Calu3 (cell line): ENCODE results near the gene SPAG16. TPM values are rescaled to one million over a fixed set of nuclear protein-coding genes. Genes with fewer than 3 reads are reported as not detected.

ENCODE experiments used
- BruUV-seq: library from RNA; stranded (reverse); fragments of 400-500 nt; replicated peaks from 2 replicates; lab custom pipeline; 2021; lab: Mats Ljungman, UMichigan
- CTCF ChIA-PET: fragments of 300-600 bp; sonication (Branson Sonifier 250); formaldehyde crosslinking; loops from one replicate; lab custom pipeline; 2022; ENCODE audit warnings: antibody characterized with exemption; lab: Charles Lee
- DNase-seq: peaks from one replicate; pipeline ENCODE4 v3.0.0; 2022
- H3K27ac Mint-ChIP-seq: one replicate; pipeline ENCODE4 v1.8.0; 2022; ENCODE audit warnings: mixed read lengths; ENCODE audit not compliant: unreplicated experiment
- H3K27me3 Mint-ChIP-seq: one replicate; pipeline ENCODE4 v1.8.0; 2022; ENCODE audit warnings: mixed read lengths; ENCODE audit not compliant: unreplicated experiment
- H3K36me3 Mint-ChIP-seq: one replicate; pipeline ENCODE4 v1.8.0; 2022; ENCODE audit warnings: mild to moderate bottlenecking, moderate library complexity, mixed read lengths; ENCODE audit not compliant: insufficient read depth, unreplicated experiment
- H3K4me1 Mint-ChIP-seq: one replicate; pipeline ENCODE4 v1.8.0; 2022; ENCODE audit warnings: mild to moderate bottlenecking, low read depth, mixed read lengths; ENCODE audit not compliant: unreplicated experiment
- H3K4me3 Mint-ChIP-seq: one replicate; pipeline ENCODE4 v1.8.0; 2022; ENCODE audit warnings: mild to moderate bottlenecking, low read depth, moderate library complexity, mixed read lengths; ENCODE audit not compliant: unreplicated experiment
- H3K9me3 Mint-ChIP-seq: one replicate; pipeline ENCODE4 v1.8.0; 2022; ENCODE audit warnings: low read depth, mixed read lengths; ENCODE audit not compliant: unreplicated experiment
- intact Hi-C: fragments of 100-400 bp; cut with micrococcal nuclease; formaldehyde crosslinking; loops from one replicate; pipeline ENCODE4 v1.10.0; 2022; ENCODE audit not compliant: unreplicated experiment
- total RNA-seq: library from RNA; stranded (reverse); gene quantifications from 2 replicates; pipeline ENCODE4 v1.2.3, GENCODE V29; 2022
- TF ChIP-seq, protein P1 (sequence below): fragments of 200-600 bp; IDR thresholded peaks from one replicate; pipeline ENCODE4 v1.8.0; 2022; ENCODE audit warnings: antibody characterized with exemption; ENCODE audit not compliant: unreplicated experiment

The SPAG16 gene
- total RNA-seq, 1 experiment from 2014 or later: 30.2 TPM

GRCh38 chr2:213923543-213923942 is 639.3 kb downstream of the SPAG16 start:
- Mint-ChIP-seq H3K27me3 (no peaks in the 10 kb centered on the region), H3K36me3 (no peaks in the 10 kb centered on the region), H3K4me1 (no peaks in the 10 kb centered on the region), H3K4me3 (no peak overlapping the region), H3K27ac (no peak overlapping the region), H3K9me3 (peaks cover 13% of the 10 kb centered on the region)
- CTCF ChIA-PET: no interaction called here
- DNase-seq: no peak
- intact Hi-C loops: no loop called here
- no TSS peak for BruUV-seq
- TF ChIP-seq, protein P1, sequence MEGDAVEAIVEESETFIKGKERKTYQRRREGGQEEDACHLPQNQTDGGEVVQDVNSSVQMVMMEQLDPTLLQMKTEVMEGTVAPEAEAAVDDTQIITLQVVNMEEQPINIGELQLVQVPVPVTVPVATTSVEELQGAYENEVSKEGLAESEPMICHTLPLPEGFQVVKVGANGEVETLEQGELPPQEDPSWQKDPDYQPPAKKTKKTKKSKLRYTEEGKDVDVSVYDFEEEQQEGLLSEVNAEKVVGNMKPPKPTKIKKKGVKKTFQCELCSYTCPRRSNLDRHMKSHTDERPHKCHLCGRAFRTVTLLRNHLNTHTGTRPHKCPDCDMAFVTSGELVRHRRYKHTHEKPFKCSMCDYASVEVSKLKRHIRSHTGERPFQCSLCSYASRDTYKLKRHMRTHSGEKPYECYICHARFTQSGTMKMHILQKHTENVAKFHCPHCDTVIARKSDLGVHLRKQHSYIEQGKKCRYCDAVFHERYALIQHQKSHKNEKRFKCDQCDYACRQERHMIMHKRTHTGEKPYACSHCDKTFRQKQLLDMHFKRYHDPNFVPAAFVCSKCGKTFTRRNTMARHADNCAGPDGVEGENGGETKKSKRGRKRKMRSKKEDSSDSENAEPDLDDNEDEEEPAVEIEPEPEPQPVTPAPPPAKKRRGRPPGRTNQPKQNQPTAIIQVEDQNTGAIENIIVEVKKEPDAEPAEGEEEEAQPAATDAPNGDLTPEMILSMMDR: no peak

DNA sequence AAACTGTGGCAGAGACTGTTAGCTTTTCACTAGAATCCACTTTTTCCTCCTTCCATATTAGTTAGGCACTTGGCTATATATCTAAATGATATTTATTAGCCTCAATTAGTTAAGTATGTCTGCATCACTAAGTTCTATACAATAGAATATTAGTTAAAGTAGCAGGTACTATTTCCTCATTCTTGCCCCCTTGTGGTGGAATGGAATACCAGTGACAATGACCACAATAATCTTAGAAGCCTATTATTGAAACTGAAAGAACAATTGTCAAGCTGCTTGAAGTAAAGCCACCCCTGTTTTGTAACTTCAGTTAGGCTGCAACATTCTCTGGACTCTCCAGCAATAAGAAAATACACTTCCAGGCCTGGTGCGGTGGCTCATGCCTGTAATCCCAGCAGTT is 650.3 kb downstream of the SPAG16 start:
- BruUV-seq: no TSS peak
- peak; percentile 23 for DNase-seq
- Mint-ChIP-seq H3K4me1 (no peaks in the 10 kb centered on the region), H3K36me3 (no peaks in the 10 kb centered on the region), H3K27ac (no peak overlapping the region), H3K9me3 (peaks cover 2% of the 10 kb centered on the region), H3K4me3 (no peak overlapping the region), H3K27me3 (no peaks in the 10 kb centered on the region)
- TF ChIP-seq, protein P1: peak; percentile 34
- intact Hi-C loops: loop anchor here (1.0 to 10.0 kb wide), 3 partner anchors 128 to 682 kb away; no protein-coding TSS in a partner anchor
- CTCF ChIA-PET: interaction anchor here (0.6 to 0.7 kb wide), 2 partner anchors 115 to 869 kb away, joined by 3 to 7 read pairs; no protein-coding TSS in a partner anchor

DNA sequence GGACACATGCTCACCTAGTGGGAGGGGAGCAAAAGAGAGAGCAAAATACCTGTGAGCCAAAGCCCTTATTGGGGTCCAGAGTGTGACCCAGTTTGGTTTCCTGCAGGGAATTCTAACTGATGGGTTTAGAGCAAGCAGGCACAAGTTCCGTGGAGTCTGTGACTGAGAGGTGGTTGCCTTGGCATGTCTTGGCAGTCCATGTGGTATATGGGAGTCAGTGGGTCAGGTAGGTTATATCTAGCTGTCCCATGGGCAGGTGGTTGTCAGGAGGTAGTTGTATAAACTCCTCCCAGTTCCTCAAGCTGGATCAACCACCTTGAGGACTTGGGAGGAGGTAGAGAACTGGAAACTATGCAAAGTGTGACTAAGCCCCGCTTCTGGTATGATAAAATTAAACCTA is 673.8 kb downstream of the SPAG16 start:
- CTCF ChIA-PET: no interaction called here
- H3K9me3 Mint-ChIP-seq: no peaks in the 10 kb centered on the region

DNA sequence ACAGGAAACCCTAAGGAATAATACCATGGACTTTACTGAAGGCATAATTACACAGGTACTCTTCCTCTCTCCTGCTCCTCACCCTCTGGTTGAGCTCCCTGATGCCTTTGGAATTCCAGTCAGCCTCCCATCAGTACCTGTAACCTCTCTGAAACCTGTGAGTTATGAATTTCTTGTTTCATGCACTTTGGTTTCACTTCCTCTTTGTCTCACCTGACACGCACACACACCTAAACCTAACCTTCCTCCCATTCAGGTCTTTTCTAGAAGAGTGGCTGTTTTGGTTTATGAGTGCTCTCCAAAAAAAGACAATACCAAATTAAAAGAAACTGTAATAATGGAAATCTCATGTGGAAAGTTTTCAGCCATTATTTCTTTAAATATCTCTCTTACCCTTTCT is 675.3 kb downstream of the SPAG16 start:
- H3K27ac Mint-ChIP-seq: peak overlapping the region; percentile 64
- CTCF ChIA-PET: no interaction called here
- no peak overlapping the region for H3K4me3 Mint-ChIP-seq
- H3K27me3 Mint-ChIP-seq: no peaks in the 10 kb centered on the region
- H3K9me3 Mint-ChIP-seq: no peaks in the 10 kb centered on the region
- BruUV-seq: no TSS peak
- peaks cover 13% of the 10 kb centered on the region for H3K4me1 Mint-ChIP-seq
- TF ChIP-seq, protein P1: no peak
- intact Hi-C loops: no loop called here
- no peak for DNase-seq
- no peaks in the 10 kb centered on the region for H3K36me3 Mint-ChIP-seq

More for the DNA sequence above, 673.8 kb downstream of the SPAG16 start:
- peaks cover 13% of the 10 kb centered on the region for H3K4me1 Mint-ChIP-seq
- BruUV-seq: no TSS peak
- no peaks in the 10 kb centered on the region for H3K36me3 Mint-ChIP-seq
- H3K27me3 Mint-ChIP-seq: no peaks in the 10 kb centered on the region
- no peak overlapping the region for H3K4me3 Mint-ChIP-seq
- intact Hi-C loops: no loop called here
- H3K27ac Mint-ChIP-seq: no peak overlapping the region
- TF ChIP-seq, protein P1: no peak
- DNase-seq: no peak
